NK-92 (cell line): ENCODE data around the gene CCDC80.
"Not testable (repeated sequence)": the region's sequence is repeated elsewhere in the genome, so short reads cannot be mapped to it uniquely, and the experiment has no call there.

Source experiments
- DNase-seq: peaks from one replicate; lab custom pipeline; 2025; ENCODE audit not compliant: unreplicated experiment; lab: John Stamatoyannopoulos, UW

CCDC80 gene

GRCh38 chr3:112587336-112587735, 53.6 kb downstream of the CCDC80 start:
- DNase-seq: no peak

- no peak for DNase-seq
Measured at GRCh38 chr3:112585782-112586181, 55.2 kb downstream of the CCDC80 start.

GRCh38 chr3:112583105-112583504, 57.8 kb downstream of the CCDC80 start:
- DNase-seq: no peak

GRCh38 chr3:112582244-112582874, 58.6 kb downstream of the CCDC80 start:
- DNase-seq: no peak

GRCh38 chr3:112579697-112580096, 61.2 kb downstream of the CCDC80 start:
- DNase-seq: no peak

- no peak for DNase-seq
Measured at GRCh38 chr3:112579232-112579631, 61.7 kb downstream of the CCDC80 start.

GRCh38 chr3:112572701-112573100, 68.2 kb downstream of the CCDC80 start:
- DNase-seq: no peak

- no peak for DNase-seq
Measured at GRCh38 chr3:112569265-112569664, 71.7 kb downstream of the CCDC80 start.

GRCh38 chr3:112568642-112569041, 72.3 kb downstream of the CCDC80 start:
- no peak for DNase-seq

- no peak for DNase-seq
Measured at GRCh38 chr3:112564940-112565305, 76.0 kb downstream of the CCDC80 start.

- DNase-seq: not testable (repeated sequence)
Measured at GRCh38 chr3:112564247-112564939, 76.5 kb downstream of the CCDC80 start.

GRCh38 chr3:112561734-112562529, 79.0 kb downstream of the CCDC80 start, which contains the start of the genes ATG3 and SLC35A5:
Gene ATG3 (minus strand): TSS chr3:112561962. CDS start chr3:112561528, 434 bp downstream.
Gene SLC35A5 (plus strand): TSS chr3:112562045. CDS start chr3:112563404, 1,359 bp downstream.
- peak; percentile 90 for DNase-seq

GRCh38 chr3:112561484-112561733, 79.5 kb downstream of the CCDC80 start:
- DNase-seq: peak; percentile 33

GRCh38 chr3:112560721-112561483, 80.0 kb downstream of the CCDC80 start:
- peak; percentile 2 for DNase-seq

GRCh38 chr3:112560307-112560706, 80.6 kb downstream of the CCDC80 start:
- no peak for DNase-seq

- no peak for DNase-seq
Measured at GRCh38 chr3:112557976-112558375, 83.0 kb downstream of the CCDC80 start.

GRCh38 chr3:112555535-112556170, 85.3 kb downstream of the CCDC80 start:
- no peak for DNase-seq

- DNase-seq: no peak
Measured at GRCh38 chr3:112550859-112551258, 90.1 kb downstream of the CCDC80 start.
